Breast epithelium (tissue), 4 donors: ENCODE results near the gene BPTF. TPM values are rescaled to one million over a fixed set of nuclear protein-coding genes. Genes with fewer than 3 reads are reported as not detected.
"Not testable (repeated sequence)": the region's sequence is repeated elsewhere in the genome, so short reads cannot be mapped to it uniquely, and the experiment has no call there.

Experiments used
- DNase-seq, 2 donors: peaks; one replicate each; pipeline ENCODE4 v3.0.0-alpha.2; 2019; ENCODE audit warnings: low spot score in 2 of 2
- H3K27ac ChIP-seq, 2 donors: fragments of 200-600 bp; sonication (generic) in 1 of 2; one replicate each; pipeline ENCODE4 v1.5.1; 2016 to 2019; ENCODE audit warnings: mild to moderate bottlenecking in 1 of 2
- H3K27me3 ChIP-seq, 2 donors: fragments of 200-600 bp; sonication (generic) in 1 of 2; one replicate each; pipeline versions ENCODE4 v1.5.1 to v1.6.0; 2017 to 2019; ENCODE audit warnings: control low read depth in 1 of 2, mild to moderate bottlenecking in 1 of 2
- H3K36me3 ChIP-seq: fragments of 200-600 bp; one replicate; pipeline ENCODE4 v1.5.1; 2019
- H3K4me1 ChIP-seq, 2 donors: fragments of 200-600 bp; sonication (generic); one replicate each; pipeline ENCODE4 v1.5.1; 2016 to 2019; ENCODE audit warnings: control low read depth in 1 of 2
- H3K4me3 ChIP-seq, 3 donors: fragments of 200-600 bp; sonication (generic); 1 replicate in 2 of 3; 2 replicates in 1 of 3; pipeline ENCODE4 v1.5.1; 2016 to 2019; ENCODE audit warnings: mild to moderate bottlenecking in 3 of 3, moderate library complexity in 2 of 3
- H3K9me3 ChIP-seq, 2 donors: fragments of 200-600 bp; sonication (generic) in 1 of 2; one replicate each; pipeline ENCODE4 v1.5.1; 2016 to 2019; ENCODE audit warnings: control low read depth in 1 of 2
- CTCF ChIP-seq, 3 donors: fragments of 450-650 bp; IDR thresholded peaks; one replicate each; pipeline ENCODE4 v1.5.1; 2016 to 2017; ENCODE audit warnings: antibody characterized with exemption in 3 of 3, mild to moderate bottlenecking in 3 of 3, moderate library complexity in 3 of 3
- POLR2A ChIP-seq: fragments of 450-650 bp; IDR thresholded peaks from one replicate; pipeline ENCODE4 v1.6.1; 2016; ENCODE audit warnings: antibody characterized with exemption, mild to moderate bottlenecking, moderate library complexity
- POLR2AphosphoS5 ChIP-seq, 3 donors: sonication (generic); formaldehyde crosslinking; IDR thresholded peaks; one replicate each; pipeline ENCODE4 v1.6.1; 2017; ENCODE audit warnings: antibody characterized with exemption in 3 of 3
- intact Hi-C: fragments of 100-400 bp; cut with DNase I; formaldehyde crosslinking; loops from one replicate; pipeline ENCODE4 v1.15.1; 2023; ENCODE audit warnings: low total_unique reads
- total RNA-seq, 3 donors: library from RNA; depleted of rRNA; stranded (reverse); fragments of >200 nt; gene quantifications; one replicate each; pipeline ENCODE4 v1.1.0, GENCODE V29; 2016

BPTF gene
- total RNA-seq, 3 donors from 2014 or later = 97.6 to 142 (median 120) TPM

GRCh38 chr17:67974598-67975066 is 149.3 kb downstream of the BPTF start:
- intact Hi-C loops = no loop called here
- H3K27ac ChIP-seq = no peak overlapping the region
- H3K27me3 ChIP-seq = no peaks in the 10 kb centered on the region
- no peaks in the 10 kb centered on the region for H3K4me1 ChIP-seq
- H3K4me3 ChIP-seq = no peak overlapping the region
- no peak for DNase-seq
- no peaks in the 10 kb centered on the region for H3K36me3 ChIP-seq
- TF ChIP-seq POLR2A (no peak), POLR2AphosphoS5 (IDR thresholded peaks at IDR 0.05) (no peak), CTCF (IDR thresholded peaks at IDR 0.05) (no peak)
- H3K9me3 ChIP-seq = no peaks in the 10 kb centered on the region

DNA sequence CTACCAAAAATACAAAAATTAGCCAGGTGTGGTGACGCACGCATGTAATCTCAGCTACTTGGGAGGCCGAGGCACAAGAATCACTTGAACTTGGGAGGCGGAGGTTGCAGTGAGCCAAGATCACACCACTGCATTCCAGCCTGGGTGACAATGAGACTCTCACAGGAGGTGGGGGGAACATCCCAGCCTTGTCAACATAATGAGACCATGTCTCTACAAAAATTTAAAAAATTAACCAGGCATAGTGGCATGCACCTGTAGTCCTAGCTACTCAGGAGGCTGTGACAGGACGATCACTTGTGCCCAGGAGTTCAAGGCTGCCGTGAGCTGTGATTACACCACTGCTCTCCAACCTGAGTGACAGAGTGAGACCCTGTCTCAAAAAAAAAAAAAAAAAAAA is 151.0 kb downstream of the BPTF start:
- H3K4me1 ChIP-seq, H3K27ac ChIP-seq, H3K9me3 ChIP-seq, DNase-seq, H3K36me3 ChIP-seq, intact Hi-C loops, H3K27me3 ChIP-seq, H3K4me3 ChIP-seq: not testable (repeated sequence)

DNA sequence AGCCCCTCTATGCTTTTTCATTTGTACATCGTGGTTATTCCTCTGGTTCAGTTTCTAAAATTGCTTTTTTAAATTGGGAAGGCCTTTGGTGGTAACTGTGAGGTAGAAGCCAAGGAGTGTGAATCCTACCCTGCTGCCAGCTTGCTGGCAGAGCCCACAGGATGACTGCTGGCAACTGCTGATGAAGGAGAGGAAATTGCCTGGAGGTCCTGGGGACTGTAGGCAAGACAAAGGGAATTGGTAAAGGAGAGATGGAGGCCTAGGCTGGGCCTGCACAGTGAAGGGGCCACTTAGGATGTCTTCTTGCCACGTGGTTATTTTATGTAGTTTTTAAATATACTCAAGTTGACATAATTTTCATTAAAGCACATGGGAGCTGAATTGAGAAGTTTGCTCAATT is 155.2 kb downstream of the BPTF start:
- TF ChIP-seq POLR2AphosphoS5 (IDR thresholded peaks at IDR 0.05) (no peak), POLR2A (no peak), CTCF (IDR thresholded peaks at IDR 0.05) (no peak)
- Histone ChIP-seq H3K9me3 (no peaks in the 10 kb centered on the region), H3K4me1 (no peaks in the 10 kb centered on the region), H3K27me3 (no peaks in the 10 kb centered on the region), H3K36me3 (no peaks in the 10 kb centered on the region), H3K4me3 (no peak overlapping the region), H3K27ac (no peak overlapping the region)
- DNase-seq = no peak
- intact Hi-C loops = no loop called here

DNA sequence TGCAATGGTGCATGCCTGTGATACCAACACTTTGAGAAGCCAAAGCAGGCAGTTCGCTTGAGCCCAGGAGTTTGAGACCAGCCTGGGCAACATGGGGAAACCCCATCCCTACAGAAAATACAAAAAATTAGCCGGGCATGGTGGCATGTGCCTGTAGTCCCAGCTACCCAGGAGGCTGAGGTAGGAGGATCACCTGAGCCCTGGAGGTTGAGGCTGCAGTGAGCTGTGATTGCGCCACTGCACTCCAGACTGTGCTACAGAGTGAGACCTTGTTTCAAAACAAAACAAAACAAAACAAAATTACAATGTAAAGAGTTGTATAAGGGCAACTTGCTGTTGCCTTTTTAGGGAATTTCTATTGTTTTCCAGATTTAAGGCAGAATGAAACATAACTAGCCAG is 155.6 kb downstream of the BPTF start:
- H3K36me3 ChIP-seq, H3K27ac ChIP-seq, H3K9me3 ChIP-seq, H3K27me3 ChIP-seq, H3K4me1 ChIP-seq, H3K4me3 ChIP-seq, intact Hi-C loops, DNase-seq: not testable (repeated sequence)

DNA sequence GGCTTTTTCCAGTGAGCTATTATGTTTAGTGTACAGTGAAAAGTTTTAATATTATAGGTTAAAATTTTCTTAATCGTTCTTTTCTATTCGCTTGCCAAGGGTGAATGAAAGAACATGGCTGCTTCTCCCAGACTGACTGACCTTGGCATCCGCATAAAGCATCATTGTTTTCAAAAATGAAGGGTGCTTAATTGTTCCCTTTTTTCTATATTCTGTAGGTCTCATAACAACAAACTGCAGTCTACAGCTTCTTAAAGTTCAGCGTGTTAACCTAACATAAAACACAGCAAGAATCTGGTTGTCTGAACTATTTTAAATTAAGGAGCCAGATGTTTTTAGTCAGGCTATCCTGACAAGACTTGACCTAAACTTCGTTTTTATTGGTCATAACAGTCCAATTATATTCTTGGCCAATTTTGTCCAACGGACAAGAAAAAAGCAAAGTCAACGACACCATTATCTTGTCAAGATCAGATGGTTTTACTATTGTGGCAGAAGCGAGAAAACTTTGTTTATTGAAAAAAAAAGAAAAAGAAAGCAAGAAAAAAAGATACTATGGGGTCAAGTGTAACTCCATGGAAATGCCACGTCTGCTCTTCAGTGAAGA is 156.8 kb downstream of the BPTF start:
- Histone ChIP-seq H3K4me1 (no peaks in the 10 kb centered on the region), H3K27me3 (no peaks in the 10 kb centered on the region), H3K27ac (no peak overlapping the region), H3K4me3 (no peak overlapping the region), H3K9me3 (no peaks in the 10 kb centered on the region), H3K36me3 (no peaks in the 10 kb centered on the region)
- no peak for DNase-seq
- TF ChIP-seq POLR2A = no peak
- no peak for TF ChIP-seq POLR2AphosphoS5 (IDR thresholded peaks at IDR 0.05)
- TF ChIP-seq CTCF (IDR thresholded peaks at IDR 0.05) = no peak
- intact Hi-C loops = no loop called here

GRCh38 chr17:67982686-67983382 is 157.5 kb downstream of the BPTF start:
- no peak for DNase-seq
- Histone ChIP-seq H3K4me1 (no peaks in the 10 kb centered on the region), H3K27ac (no peak overlapping the region), H3K36me3 (no peaks in the 10 kb centered on the region), H3K9me3 (no peaks in the 10 kb centered on the region), H3K27me3 (no peaks in the 10 kb centered on the region), H3K4me3 (no peak overlapping the region)
- intact Hi-C loops = no loop called here
- TF ChIP-seq POLR2A (no peak), CTCF (IDR thresholded peaks at IDR 0.05) (no peak), POLR2AphosphoS5 (IDR thresholded peaks at IDR 0.05) (no peak)
